Upper lobe of left lung (tissue), 4 donors: Measurements from ENCODE around the gene ZNF697.

ENCODE experiments used
- EP300 ChIP-seq, 4 donors: sonication (generic); formaldehyde crosslinking; IDR thresholded peaks; one replicate each; pipeline ENCODE4 v1.5.1; 2017; ENCODE audit warnings: antibody characterized with exemption in 4 of 4, control low read depth in 2 of 4
- POLR2A ChIP-seq, 4 donors: fragments of 450-650 bp; IDR thresholded peaks; one replicate each; pipeline ENCODE4 v1.5.1; 2016 to 2017; ENCODE audit warnings: antibody characterized with exemption in 4 of 4, mild to moderate bottlenecking in 2 of 4
- POLR2AphosphoS5 ChIP-seq, 2 donors: sonication (generic); formaldehyde crosslinking; IDR thresholded peaks; one replicate each; pipeline ENCODE4 v1.5.1; 2017; ENCODE audit warnings: antibody characterized with exemption in 2 of 2
- TF ChIP-seq, protein P1 (sequence below), 6 experiments: fragments of 450-650 bp in 4 of 6; fragments of 200-600 bp in 2 of 6; sonication (generic) in 2 of 6; IDR thresholded peaks; one replicate each; pipeline ENCODE4 v1.5.1; 2016 to 2019; ENCODE audit warnings: antibody characterized with exemption in 6 of 6

GRCh38 chr1:119697598-119697997 is 49.5 kb upstream of the ZNF697 start:
- TF ChIP-seq, protein P1, sequence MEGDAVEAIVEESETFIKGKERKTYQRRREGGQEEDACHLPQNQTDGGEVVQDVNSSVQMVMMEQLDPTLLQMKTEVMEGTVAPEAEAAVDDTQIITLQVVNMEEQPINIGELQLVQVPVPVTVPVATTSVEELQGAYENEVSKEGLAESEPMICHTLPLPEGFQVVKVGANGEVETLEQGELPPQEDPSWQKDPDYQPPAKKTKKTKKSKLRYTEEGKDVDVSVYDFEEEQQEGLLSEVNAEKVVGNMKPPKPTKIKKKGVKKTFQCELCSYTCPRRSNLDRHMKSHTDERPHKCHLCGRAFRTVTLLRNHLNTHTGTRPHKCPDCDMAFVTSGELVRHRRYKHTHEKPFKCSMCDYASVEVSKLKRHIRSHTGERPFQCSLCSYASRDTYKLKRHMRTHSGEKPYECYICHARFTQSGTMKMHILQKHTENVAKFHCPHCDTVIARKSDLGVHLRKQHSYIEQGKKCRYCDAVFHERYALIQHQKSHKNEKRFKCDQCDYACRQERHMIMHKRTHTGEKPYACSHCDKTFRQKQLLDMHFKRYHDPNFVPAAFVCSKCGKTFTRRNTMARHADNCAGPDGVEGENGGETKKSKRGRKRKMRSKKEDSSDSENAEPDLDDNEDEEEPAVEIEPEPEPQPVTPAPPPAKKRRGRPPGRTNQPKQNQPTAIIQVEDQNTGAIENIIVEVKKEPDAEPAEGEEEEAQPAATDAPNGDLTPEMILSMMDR (IDR thresholded peaks at IDR 0.05): no peak
- TF ChIP-seq POLR2A (IDR thresholded peaks at IDR 0.05) (no peak), POLR2AphosphoS5 (IDR thresholded peaks at IDR 0.05) (no peak), EP300 (IDR thresholded peaks at IDR 0.05) (no peak)
